IMR-90 (cell line): ENCODE data around the gene TEX44. TPM values are rescaled to one million over a fixed set of nuclear protein-coding genes. Genes with fewer than 3 reads are reported as not detected.

Source experiments
- ATAC-seq: fragments of 200-7000 bp; cut with Tn5 transposase; 2 replicates; pipeline ENCODE4 v1.9.1; 2020; ENCODE audit warnings: low read depth, mild to moderate bottlenecking, moderate library complexity
- BruUV-seq: library from RNA; stranded (reverse); fragments of 400-500 nt; replicated peaks from 2 replicates; lab custom pipeline; 2021; lab: Mats Ljungman, UMichigan
- CTCF ChIA-PET: fragments of 300-600 bp; formaldehyde crosslinking; extraction: SDS; loops from one replicate; lab custom pipeline; 2021; ENCODE audit warnings: antibody characterized with exemption; lab: Yijun Ruan, JAX
- POLR2A ChIA-PET: fragments of 300-600 bp; sonication (Branson Sonifier 250); formaldehyde crosslinking; loops from one replicate; lab custom pipeline; 2022; ENCODE audit warnings: antibody characterized with exemption; ENCODE audit not compliant: unreplicated experiment; lab: Charles Lee
- DNase-seq: peaks from one replicate; pipeline ENCODE4 v3.0.0; 2013
- H2AFZ ChIP-seq: replicated peaks from 2 replicates; pipeline ENCODE3; 2013; ENCODE audit warnings: low read length, mild to moderate bottlenecking; ENCODE audit not compliant: poor library complexity
- H2AK5ac ChIP-seq: 2 replicates; pipeline ENCODE4 v1.6.1; 2013; ENCODE audit warnings: low read depth, low read length, inconsistent platforms
- H2AK9ac ChIP-seq: replicated peaks from 2 replicates; pipeline ENCODE3; 2013; ENCODE audit warnings: mild to moderate bottlenecking, low read depth, low read length, moderate library complexity; ENCODE audit not compliant: poor library complexity
- H2BK120ac ChIP-seq: 2 replicates; pipeline ENCODE4 v1.6.1; 2013; ENCODE audit warnings: low read depth, low read length, inconsistent platforms
- H2BK15ac ChIP-seq: 3 replicates; pipeline ENCODE4 v1.6.1; 2013; ENCODE audit warnings: low read depth, low read length, inconsistent platforms
- H2BK20ac ChIP-seq: 2 replicates; pipeline ENCODE4 v1.6.1; 2013; ENCODE audit warnings: low read depth, mild to moderate bottlenecking, inconsistent platforms, low read length, moderate library complexity
- H2BK5ac ChIP-seq: 2 replicates; pipeline ENCODE4 v1.6.1; 2013; ENCODE audit warnings: mild to moderate bottlenecking, low read depth, low read length, inconsistent platforms; ENCODE audit not compliant: poor library complexity, severe bottlenecking
- H3K14ac ChIP-seq: replicated peaks from 2 replicates; pipeline ENCODE4 v1.6.1; 2013; ENCODE audit warnings: low read depth, low read length, inconsistent platforms
- H3K18ac ChIP-seq: 2 replicates; pipeline ENCODE4 v1.6.1; 2013; ENCODE audit warnings: low read depth, low read length, control low read depth
- H3K23ac ChIP-seq: 2 replicates; pipeline ENCODE4 v1.6.1; 2013; ENCODE audit warnings: low read depth, low read length, inconsistent platforms
- H3K27ac ChIP-seq: 2 replicates; pipeline ENCODE4 v1.5.1; 2013; ENCODE audit warnings: mild to moderate bottlenecking, control low read depth, low read length; ENCODE audit not compliant: insufficient read depth
- H3K27me3 ChIP-seq: 2 replicates; pipeline ENCODE4 v1.6.1; 2013; ENCODE audit warnings: low read length; ENCODE audit not compliant: control insufficient read depth, insufficient read depth
- H3K36me3 ChIP-seq: 2 replicates; pipeline ENCODE4 v1.6.1; 2013; ENCODE audit warnings: low read length, mixed read lengths; ENCODE audit not compliant: control insufficient read depth, insufficient read depth
- H3K4ac ChIP-seq: 2 replicates; pipeline ENCODE4 v1.6.1; 2013; ENCODE audit warnings: low read depth, low read length, inconsistent platforms
- H3K4me1 ChIP-seq: 2 replicates; pipeline ENCODE4 v1.6.1; 2013; ENCODE audit warnings: low read length, mixed read lengths; ENCODE audit not compliant: control insufficient read depth, insufficient read depth
- H3K4me2 ChIP-seq: 2 replicates; pipeline ENCODE4 v1.6.1; 2013; ENCODE audit warnings: low read depth, mild to moderate bottlenecking, control low read depth, low read length, moderate library complexity
- H3K4me3 ChIP-seq: 2 replicates; pipeline ENCODE4 v1.5.1; 2013; ENCODE audit warnings: low read depth, mild to moderate bottlenecking, control low read depth, low read length, moderate library complexity; ENCODE audit not compliant: insufficient read depth
- H3K56ac ChIP-seq: 2 replicates; pipeline ENCODE4 v1.6.1; 2013; ENCODE audit warnings: low read length, inconsistent platforms; ENCODE audit not compliant: insufficient read depth; ENCODE audit errors: extremely low read depth
- H3K79me1 ChIP-seq, 2 experiments: 2 replicates each; pipeline ENCODE4 v1.6.1; 2013; ENCODE audit warnings: low read length in 2 of 2, inconsistent platforms in 1 of 2, low read depth in 1 of 2
- H3K9ac ChIP-seq: 2 replicates; pipeline ENCODE4 v1.6.1; 2013; ENCODE audit warnings: low read depth, low read length, control low read depth
- H3K9me1 ChIP-seq: 2 replicates; pipeline ENCODE4 v1.6.1; 2013; ENCODE audit warnings: low read length, inconsistent platforms; ENCODE audit not compliant: insufficient read depth
- H3K9me3 ChIP-seq: 2 replicates; pipeline ENCODE4 v1.6.1; 2013; ENCODE audit warnings: low read length; ENCODE audit not compliant: control insufficient read depth, insufficient read depth
- H4K20me1 ChIP-seq: 2 replicates; pipeline ENCODE4 v1.6.1; 2013; ENCODE audit warnings: low read length, inconsistent platforms; ENCODE audit not compliant: insufficient read depth
- H4K5ac ChIP-seq: 2 replicates; pipeline ENCODE4 v1.6.1; 2013; ENCODE audit warnings: mild to moderate bottlenecking, low read depth, low read length, control low read depth
- H4K8ac ChIP-seq, 2 experiments: 2 replicates each; pipeline ENCODE4 v1.6.1; 2013; ENCODE audit warnings: low read depth in 2 of 2, low read length in 2 of 2, control low read depth in 1 of 2, inconsistent platforms in 1 of 2
- H4K91ac ChIP-seq: 2 replicates; pipeline ENCODE4 v1.6.1; 2013; ENCODE audit warnings: low read depth, low read length, inconsistent platforms; ENCODE audit not compliant: insufficient read depth
- BHLHE40 ChIP-seq: fragments of 150-350 bp; IDR thresholded peaks from 2 replicates; pipeline ENCODE4 v1.6.1; 2016; ENCODE audit warnings: mild to moderate bottlenecking, low read depth, low read length
- CEBPB ChIP-seq: IDR thresholded peaks from 2 replicates; pipeline ENCODE4 v1.6.1; 2012; ENCODE audit warnings: low read depth, low read length, improper control_type of control experiment
- CHD1 ChIP-seq: IDR thresholded peaks from 2 replicates; pipeline ENCODE4 v1.6.1; 2012; ENCODE audit warnings: low read depth, low read length, improper control_type of control experiment
- FOS ChIP-seq: fragments of 150-350 bp; IDR thresholded peaks from 2 replicates; pipeline ENCODE4 v1.6.1; 2016; ENCODE audit warnings: low read depth, low read length
- MAFK ChIP-seq: IDR thresholded peaks from 2 replicates; pipeline ENCODE4 v1.6.1; 2012; ENCODE audit warnings: low read depth, low read length, improper control_type of control experiment
- MAZ ChIP-seq: IDR thresholded peaks from 2 replicates; pipeline ENCODE4 v1.6.1; 2012; ENCODE audit warnings: low read depth, mild to moderate bottlenecking, low read length, improper control_type of control experiment, moderate library complexity, borderline replicate concordance
- MXI1 ChIP-seq: IDR thresholded peaks from 2 replicates; pipeline ENCODE4 v1.6.1; 2012; ENCODE audit warnings: low read depth, mild to moderate bottlenecking, low read length, moderate library complexity, borderline replicate concordance
- NFE2L2 ChIP-seq: fragments of 150-350 bp; IDR thresholded peaks from 2 replicates; pipeline ENCODE4 v1.6.1; 2016; ENCODE audit warnings: low read depth, mild to moderate bottlenecking, low read length
- POLR2A ChIP-seq: IDR thresholded peaks from 2 replicates; pipeline ENCODE4 v1.6.1; 2012; ENCODE audit warnings: mild to moderate bottlenecking, low read depth, low read length
- RAD21 ChIP-seq: IDR thresholded peaks from 2 replicates; pipeline ENCODE4 v1.6.1; 2012; ENCODE audit warnings: low read length, improper control_type of control experiment
- RCOR1 ChIP-seq: IDR thresholded peaks from 2 replicates; pipeline ENCODE4 v1.6.1; 2012; ENCODE audit warnings: mild to moderate bottlenecking, low read length, improper control_type of control experiment; ENCODE audit not compliant: insufficient replicate concordance
- RFX5 ChIP-seq: IDR thresholded peaks from 2 replicates; pipeline ENCODE4 v1.8.0; 2012; ENCODE audit warnings: low read depth, mild to moderate bottlenecking, low read length, moderate library complexity
- SMC3 ChIP-seq: fragments of 150-350 bp; IDR thresholded peaks from 2 replicates; pipeline ENCODE4 v1.6.1; 2016; ENCODE audit warnings: low read depth, mild to moderate bottlenecking, antibody characterized with exemption, low read length, moderate library complexity
- dilution Hi-C: fragments of 300-500 bp; cut with HindIII; formaldehyde crosslinking; loops from one replicate; pipeline ENCODE4 v1.14.3; 2018; ENCODE audit warnings: low sequenced_read_pairs; ENCODE audit not compliant: unreplicated experiment
- in situ Hi-C: fragments of 300-500 bp; cut with MboI; formaldehyde crosslinking; loops from 3 replicates; pipeline ENCODE4 v1.14.3; 2019; ENCODE audit warnings: low sequenced_read_pairs, inconsistent platforms, mixed read lengths
- intact Hi-C: fragments of 100-400 bp; cut with micrococcal nuclease; formaldehyde crosslinking; loops from 2 replicates; pipeline ENCODE4 v1.10.0; 2022
- polyA plus RNA-seq, 3 experiments: library from polyadenylated mRNA; depleted of rRNA; stranded (reverse); fragments of >200 nt; gene quantifications; 2 replicates each; pipeline ENCODE4 v1.2.3, GENCODE V29; 2012; ENCODE audit warnings: low replicate concordance in 1 of 3
- total RNA-seq: library from RNA; depleted of rRNA; stranded (reverse); fragments of >200 nt; gene quantifications from 2 replicates; pipeline ENCODE4 v1.2.3, GENCODE V29; 2012
- TF ChIP-seq, protein P1 (sequence below): fragments of 150-350 bp; IDR thresholded peaks from 2 replicates; pipeline ENCODE4 v1.6.1; 2017; ENCODE audit warnings: mild to moderate bottlenecking, antibody characterized with exemption, low read length, low read depth
- TF ChIP-seq, protein P2 (sequence below): fragments of 150-350 bp; IDR thresholded peaks from 2 replicates; pipeline ENCODE4 v1.6.1; 2016; ENCODE audit warnings: low read depth, mild to moderate bottlenecking, low read length, moderate library complexity, borderline replicate concordance
- TF ChIP-seq, protein P3 (sequence below): conservative IDR thresholded peaks from 2 replicates; pipeline ENCODE4 v1.5.1; 2012; ENCODE audit warnings: mild to moderate bottlenecking, low read depth, low read length, improper control_type of control experiment

The TEX44 gene
- total and polyA plus RNA-seq, 2 of the 4 experiments (the other 2 are of a cell fraction): not detected

- ATAC-seq (no peak), DNase-seq (no peak)
- Histone ChIP-seq H4K91ac (no peak overlapping the region), H3K27ac (no peak overlapping the region), H2BK15ac (no peak overlapping the region), H3K4ac (no peak overlapping the region), H3K4me3 (no peak overlapping the region), H2BK120ac (no peak overlapping the region), H2AK5ac (no peak overlapping the region), H3K9me1 (no peaks in the 10 kb centered on the region), H4K20me1 (no peaks in the 10 kb centered on the region), H3K56ac (no peak overlapping the region), H3K79me1 (no peaks in the 10 kb centered on the region), H3K4me1 (peaks cover 8% of the 10 kb centered on the region; the same call in 1 of the 2 replicates), H2BK20ac (no peak overlapping the region), H3K36me3 (no peaks in the 10 kb centered on the region), H2AFZ (no peak overlapping the region), H3K9me3 (peaks cover 5% of the 10 kb centered on the region; the same call in 1 of the 2 replicates), H3K14ac (no peak overlapping the region), H2BK5ac (no peak overlapping the region), H3K18ac (no peak overlapping the region), H2AK9ac (no peak overlapping the region), H3K9ac (no peak overlapping the region), H3K4me2 (no peak overlapping the region), H4K5ac (no peak overlapping the region), H3K23ac (no peak overlapping the region), H4K8ac (no peak overlapping the region), H3K27me3 (peaks cover 4% of the 10 kb centered on the region; the same call in 1 of the 2 replicates)
- POLR2A ChIA-PET: no interaction called here
- dilution Hi-C loops (no loop called here), in situ Hi-C loops (no loop called here), intact Hi-C loops (no loop called here)
- BruUV-seq: no TSS peak
- TF ChIP-seq POLR2A (no peak), RAD21 (no peak), MAFK (no peak), MXI1 (no peak), RFX5 (no peak), CEBPB (no peak), FOS (no peak), MAZ (no peak), CHD1 (no peak), BHLHE40 (no peak), SMC3 (no peak), RCOR1 (no peak), NFE2L2 (no peak)
- TF ChIP-seq, protein P1, sequence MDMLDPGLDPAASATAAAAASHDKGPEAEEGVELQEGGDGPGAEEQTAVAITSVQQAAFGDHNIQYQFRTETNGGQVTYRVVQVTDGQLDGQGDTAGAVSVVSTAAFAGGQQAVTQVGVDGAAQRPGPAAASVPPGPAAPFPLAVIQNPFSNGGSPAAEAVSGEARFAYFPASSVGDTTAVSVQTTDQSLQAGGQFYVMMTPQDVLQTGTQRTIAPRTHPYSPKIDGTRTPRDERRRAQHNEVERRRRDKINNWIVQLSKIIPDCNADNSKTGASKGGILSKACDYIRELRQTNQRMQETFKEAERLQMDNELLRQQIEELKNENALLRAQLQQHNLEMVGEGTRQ: no peak
- TF ChIP-seq, protein P2, sequence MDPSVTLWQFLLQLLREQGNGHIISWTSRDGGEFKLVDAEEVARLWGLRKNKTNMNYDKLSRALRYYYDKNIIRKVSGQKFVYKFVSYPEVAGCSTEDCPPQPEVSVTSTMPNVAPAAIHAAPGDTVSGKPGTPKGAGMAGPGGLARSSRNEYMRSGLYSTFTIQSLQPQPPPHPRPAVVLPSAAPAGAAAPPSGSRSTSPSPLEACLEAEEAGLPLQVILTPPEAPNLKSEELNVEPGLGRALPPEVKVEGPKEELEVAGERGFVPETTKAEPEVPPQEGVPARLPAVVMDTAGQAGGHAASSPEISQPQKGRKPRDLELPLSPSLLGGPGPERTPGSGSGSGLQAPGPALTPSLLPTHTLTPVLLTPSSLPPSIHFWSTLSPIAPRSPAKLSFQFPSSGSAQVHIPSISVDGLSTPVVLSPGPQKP: no peak
- TF ChIP-seq, protein P3, sequence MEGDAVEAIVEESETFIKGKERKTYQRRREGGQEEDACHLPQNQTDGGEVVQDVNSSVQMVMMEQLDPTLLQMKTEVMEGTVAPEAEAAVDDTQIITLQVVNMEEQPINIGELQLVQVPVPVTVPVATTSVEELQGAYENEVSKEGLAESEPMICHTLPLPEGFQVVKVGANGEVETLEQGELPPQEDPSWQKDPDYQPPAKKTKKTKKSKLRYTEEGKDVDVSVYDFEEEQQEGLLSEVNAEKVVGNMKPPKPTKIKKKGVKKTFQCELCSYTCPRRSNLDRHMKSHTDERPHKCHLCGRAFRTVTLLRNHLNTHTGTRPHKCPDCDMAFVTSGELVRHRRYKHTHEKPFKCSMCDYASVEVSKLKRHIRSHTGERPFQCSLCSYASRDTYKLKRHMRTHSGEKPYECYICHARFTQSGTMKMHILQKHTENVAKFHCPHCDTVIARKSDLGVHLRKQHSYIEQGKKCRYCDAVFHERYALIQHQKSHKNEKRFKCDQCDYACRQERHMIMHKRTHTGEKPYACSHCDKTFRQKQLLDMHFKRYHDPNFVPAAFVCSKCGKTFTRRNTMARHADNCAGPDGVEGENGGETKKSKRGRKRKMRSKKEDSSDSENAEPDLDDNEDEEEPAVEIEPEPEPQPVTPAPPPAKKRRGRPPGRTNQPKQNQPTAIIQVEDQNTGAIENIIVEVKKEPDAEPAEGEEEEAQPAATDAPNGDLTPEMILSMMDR: no peak
- CTCF ChIA-PET: interaction anchor here (0.6 to 1.0 kb wide), 2 partner anchors 25 to 35 kb away, joined by 5 to 7 read pairs; no protein-coding TSS in a partner anchor
These were observed 39.9 kb upstream of the TEX44 start for GRCh38 chr2:231552752-231553151.
